ENCODE data around the gene PHKG1. TPM values are rescaled to one million over a fixed set of nuclear protein-coding genes. Genes with fewer than 3 reads are reported as not detected.
"Not testable (repeated sequence)": the region's sequence is repeated elsewhere in the genome, so short reads cannot be mapped to it uniquely, and the experiment has no call there.

Gene PHKG1
- total RNA-seq, 3 donors from 2014 or later, result 1.4 to 1.9 (median 1.8) TPM

DNA sequence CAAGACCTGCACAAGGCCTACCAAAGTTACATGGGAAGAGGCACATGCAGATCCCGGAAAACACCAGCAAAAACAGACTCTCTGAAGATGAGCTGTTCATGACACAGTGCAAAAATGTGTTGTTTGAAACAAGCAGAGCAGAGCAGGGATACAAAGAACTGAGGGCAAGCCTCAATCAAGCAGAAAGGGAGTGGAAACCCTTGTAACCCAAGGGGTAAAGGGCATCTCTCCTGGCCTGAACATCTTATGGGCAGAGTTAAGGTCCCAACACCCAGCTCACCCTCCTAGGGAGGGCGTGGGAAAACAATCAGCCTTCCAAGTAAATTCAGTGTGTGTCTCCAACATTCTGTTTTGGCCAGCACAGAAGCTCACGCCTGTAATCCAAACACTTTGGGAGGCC, 52.0 kb downstream of the PHKG1 start:
- no peak for ATAC-seq
- Mint-ChIP-seq H3K9me3 (no peaks in the 10 kb centered on the region), H3K4me1 (ENCODE audit: low read depth) (no peaks in the 10 kb centered on the region), H3K4me3 (no peak overlapping the region), H3K27me3 (ENCODE audit: low read depth) (no peaks in the 10 kb centered on the region), H3K36me3 (ENCODE audit: insufficient read depth) (peaks cover 3% of the 10 kb centered on the region)
- DNase-seq, result no peak

DNA sequence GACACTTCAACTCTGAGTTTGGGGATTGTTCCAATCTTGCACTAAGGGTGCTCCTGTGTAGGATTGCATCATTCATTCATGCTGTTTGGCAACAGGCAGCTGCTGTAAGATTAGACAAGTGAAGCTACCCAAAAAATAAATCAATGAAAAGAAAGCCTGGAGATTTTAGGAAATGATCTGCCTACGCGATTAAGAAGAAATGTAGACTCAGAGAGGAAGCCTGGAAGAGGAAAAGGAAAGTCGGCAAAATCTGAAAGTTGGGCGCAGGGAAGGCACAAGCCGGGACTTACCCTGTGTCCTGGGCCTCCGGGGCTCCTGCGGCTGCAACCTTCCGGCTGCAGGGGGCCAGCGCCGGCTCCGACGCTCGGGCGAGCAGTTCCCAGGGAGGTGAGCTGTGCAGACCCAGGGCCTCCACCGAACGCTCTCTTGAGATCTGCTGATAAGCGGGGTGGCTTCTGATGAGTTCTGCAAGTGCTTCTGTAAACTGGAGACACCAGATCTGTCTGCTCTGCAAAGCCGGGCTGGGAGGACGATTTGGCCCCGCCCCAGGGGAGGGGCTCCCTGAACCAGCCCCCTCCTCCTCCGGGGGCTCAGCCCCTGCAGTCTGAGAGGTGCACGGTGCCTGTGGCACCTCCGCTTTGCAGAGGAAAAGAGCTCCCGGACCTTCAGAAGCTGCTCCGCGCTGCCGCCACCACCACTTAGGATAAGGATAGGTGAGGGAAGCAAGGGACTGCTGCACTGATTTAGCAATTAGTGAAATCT, 58.9 kb downstream of the PHKG1 start:
- Mint-ChIP-seq H3K4me1 (ENCODE audit: low read depth) (peaks cover 7% of the 10 kb centered on the region), H3K27me3 (ENCODE audit: low read depth) (no peaks in the 10 kb centered on the region), H3K9me3 (no peaks in the 10 kb centered on the region), H3K4me3 (peak overlapping the region; percentile 88), H3K36me3 (ENCODE audit: insufficient read depth) (no peaks in the 10 kb centered on the region)
- DNase-seq (peak; percentile 64), ATAC-seq (peak; percentile 95 to 97)

DNA sequence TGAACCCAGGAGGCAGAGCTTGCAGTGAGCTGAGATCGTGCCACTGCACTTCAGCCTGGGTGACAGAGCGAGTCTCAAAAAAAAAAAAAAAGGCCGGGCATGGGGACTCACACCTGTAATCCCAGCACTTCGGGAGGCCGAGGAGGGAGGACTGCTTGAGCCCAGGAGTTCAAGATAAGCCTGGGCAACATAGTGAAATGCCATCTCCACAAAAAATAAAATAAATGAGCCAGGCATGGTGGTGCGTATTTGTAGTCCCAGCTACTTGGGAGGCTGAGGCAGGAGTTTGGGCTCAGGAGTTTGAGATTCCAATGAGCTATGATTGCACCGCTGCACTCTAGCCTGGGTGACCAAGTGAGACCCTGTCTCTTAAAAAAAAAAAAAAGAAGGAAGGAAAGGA, 60.2 kb downstream of the PHKG1 start:
- H3K27me3 Mint-ChIP-seq (ENCODE audit: low read depth); DNase-seq; H3K36me3 Mint-ChIP-seq (ENCODE audit: insufficient read depth); ATAC-seq; H3K4me1 Mint-ChIP-seq (ENCODE audit: low read depth); H3K9me3 Mint-ChIP-seq: not testable (repeated sequence)
- H3K4me3 Mint-ChIP-seq, result peak overlapping the region; percentile 51

DNA sequence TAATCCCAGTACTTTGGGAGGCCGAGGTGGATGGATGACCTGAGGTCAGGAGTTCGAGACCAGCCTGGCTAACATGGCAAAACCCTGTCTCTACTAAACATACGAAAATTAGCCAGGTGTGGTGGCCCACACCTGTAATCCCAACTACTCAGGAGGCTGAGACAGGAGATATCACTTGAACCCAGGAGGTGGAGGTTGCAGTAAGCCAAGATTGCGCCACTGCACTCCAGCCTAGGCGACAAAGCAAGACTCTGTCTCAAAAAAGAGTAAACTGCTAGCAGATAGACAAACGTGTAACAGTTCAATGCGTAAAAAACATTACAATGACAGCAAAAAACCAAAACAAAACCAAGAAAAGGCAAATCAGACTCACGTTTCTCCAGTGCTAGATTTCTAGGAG, 61.2 kb downstream of the PHKG1 start:
- not testable (repeated sequence) for H3K4me1 Mint-ChIP-seq (ENCODE audit: low read depth); ATAC-seq; DNase-seq; H3K27me3 Mint-ChIP-seq (ENCODE audit: low read depth); H3K36me3 Mint-ChIP-seq (ENCODE audit: insufficient read depth); H3K4me3 Mint-ChIP-seq; H3K9me3 Mint-ChIP-seq

DNA sequence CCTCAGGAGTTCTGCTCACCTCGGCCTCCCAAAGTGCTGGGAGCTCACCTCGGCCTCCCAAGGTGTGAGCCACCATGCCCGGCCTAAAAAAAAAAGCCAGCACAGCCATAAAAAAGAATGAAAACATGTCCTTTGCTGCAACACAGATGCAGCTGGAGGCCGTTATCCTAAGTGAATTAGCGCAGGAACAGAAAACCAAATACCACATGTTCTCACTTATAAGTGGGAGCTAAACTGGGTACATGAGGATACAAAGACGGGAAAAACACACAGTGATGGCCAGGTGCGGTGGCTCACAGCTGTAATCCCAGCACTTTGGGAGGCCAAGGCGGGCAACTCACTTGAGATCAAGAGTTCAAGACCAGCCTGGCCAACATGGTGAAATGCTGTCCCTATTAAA, 62.4 kb downstream of the PHKG1 start:
- Mint-ChIP-seq H3K27me3 (ENCODE audit: low read depth) (no peaks in the 10 kb centered on the region), H3K36me3 (ENCODE audit: insufficient read depth) (peaks cover 1% of the 10 kb centered on the region), H3K9me3 (no peaks in the 10 kb centered on the region), H3K4me3 (no peak overlapping the region), H3K4me1 (ENCODE audit: low read depth) (peaks cover 7% of the 10 kb centered on the region)
- DNase-seq (no peak), ATAC-seq (no peak)

Other genes starting within 250 kb of the PHKG1 start
- gene SEPTIN14, start 230.2 kb downstream of the PHKG1 start, total RNA-seq, result not detected
- 1 to 10 TPM in 1 of 3 donors, under 1 TPM in 2; 0.53 to 1.5 (median 0.65) TPM for gene ZNF713, start 205.5 kb downstream of the PHKG1 start, total RNA-seq
- 10 to 100 TPM; 42.4 to 53.0 (median 50.6) TPM for gene MRPS17, start 141.1 kb downstream of the PHKG1 start, total RNA-seq
- gene NIPSNAP2, start 128.4 kb downstream of the PHKG1 start, total RNA-seq, result 10 to 100 TPM; 39.6 to 42.5 (median 39.7) TPM
- gene PSPH, start 41.5 kb downstream of the PHKG1 start, total RNA-seq, result 10 to 100 TPM; 15.8 to 17.5 (median 15.9) TPM
- gene CCT6A, start 41.2 kb downstream of the PHKG1 start, total RNA-seq, result 100 to 1,000 TPM; 428 to 473 (median 440) TPM
- 100 to 1,000 TPM in 1 of 3 donors, 10 to 100 TPM in 2; 97.5 to 110 (median 99.4) TPM for gene SUMF2, start 28.7 kb downstream of the PHKG1 start, total RNA-seq
- gene CHCHD2, start 13.5 kb upstream of the PHKG1 start, total RNA-seq, result 100 to 1,000 TPM; 725 to 810 (median 747) TPM
- not detected for gene NUPR2, start 23.5 kb upstream of the PHKG1 start, total RNA-seq